NCI-H1930 (cell line): ENCODE data around the gene THRSP.
"Not testable (repeated sequence)": the region's sequence is repeated elsewhere in the genome, so short reads cannot be mapped to it uniquely, and the experiment has no call there.

Experiments
- DNase-seq, 2 experiments: peaks; one replicate each; lab custom pipeline; 2025; lab: John Stamatoyannopoulos, UW

Gene THRSP

GRCh38 chr11:78039391-78039918, 24.2 kb upstream of the THRSP start:
- no peak for DNase-seq

GRCh38 chr11:78039919-78040671, 23.6 kb upstream of the THRSP start:
- no peak for DNase-seq

DNA sequence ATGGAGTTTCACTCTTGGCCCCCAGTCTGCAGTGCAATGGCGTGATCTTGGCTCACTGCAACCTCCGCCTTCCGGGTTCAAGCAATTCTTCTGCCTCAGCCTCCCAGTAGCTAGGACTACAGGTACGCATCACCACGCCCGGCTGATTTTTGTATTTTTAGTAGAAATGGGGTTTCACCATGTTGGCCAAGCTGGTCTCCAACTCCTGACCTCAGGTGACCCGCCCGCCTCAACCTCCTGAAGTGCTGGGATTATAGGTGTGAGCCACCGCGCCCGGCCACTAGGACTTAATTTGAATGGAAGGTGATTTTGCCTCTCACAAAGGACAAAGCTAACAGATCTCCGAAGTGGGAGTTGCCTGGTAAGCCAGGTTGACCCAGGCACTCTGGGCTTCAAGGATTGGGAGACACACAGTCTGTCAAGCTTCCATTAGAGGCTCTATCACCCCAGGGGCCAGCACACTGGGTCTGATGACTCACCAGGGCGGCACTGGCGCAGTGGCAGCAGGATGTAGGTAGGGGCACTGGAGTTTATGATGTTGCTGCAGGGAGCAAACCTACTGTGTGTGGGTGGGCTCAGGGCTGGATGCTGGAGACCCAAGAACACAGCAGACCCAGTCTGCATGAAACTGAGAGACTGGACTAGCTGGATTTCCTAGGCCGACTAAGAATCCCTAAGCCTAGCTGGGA, 22.8 kb upstream of the THRSP start:
- no peak for DNase-seq

- DNase-seq = not testable (repeated sequence)
Observed at GRCh38 chr11:78041380-78041719, 22.3 kb upstream of the THRSP start.

DNA sequence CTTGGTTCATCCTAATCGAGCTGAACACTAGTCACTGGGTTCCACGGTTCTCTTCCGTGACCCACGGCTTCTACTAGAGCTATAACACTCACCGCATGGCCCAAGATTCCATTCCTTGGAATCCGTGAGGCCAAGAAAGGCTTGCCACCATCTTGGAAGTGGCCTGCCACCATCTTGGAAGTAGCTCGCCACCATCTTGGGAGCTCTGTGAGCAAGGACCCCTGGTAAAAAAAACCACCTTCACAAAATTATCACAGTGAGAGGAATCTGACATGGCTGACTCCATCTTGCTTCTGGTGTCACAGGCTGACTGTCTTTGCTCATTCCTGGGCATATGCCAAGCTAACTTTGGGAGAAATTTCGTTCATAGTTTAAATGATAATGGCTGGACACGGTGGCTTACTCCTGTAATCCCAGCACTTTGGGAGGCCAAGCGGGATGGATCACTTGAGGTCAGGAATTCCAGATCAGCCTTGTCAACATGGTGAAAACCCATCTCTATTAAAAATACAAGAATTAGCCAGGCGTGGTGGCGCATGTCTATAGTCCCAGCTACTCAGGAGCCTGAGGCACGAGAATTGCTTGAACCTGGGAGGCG, 21.7 kb upstream of the THRSP start:
- DNase-seq = no peak

- DNase-seq = no peak
Observed at GRCh38 chr11:78044706-78045105, 19.0 kb upstream of the THRSP start.

DNA sequence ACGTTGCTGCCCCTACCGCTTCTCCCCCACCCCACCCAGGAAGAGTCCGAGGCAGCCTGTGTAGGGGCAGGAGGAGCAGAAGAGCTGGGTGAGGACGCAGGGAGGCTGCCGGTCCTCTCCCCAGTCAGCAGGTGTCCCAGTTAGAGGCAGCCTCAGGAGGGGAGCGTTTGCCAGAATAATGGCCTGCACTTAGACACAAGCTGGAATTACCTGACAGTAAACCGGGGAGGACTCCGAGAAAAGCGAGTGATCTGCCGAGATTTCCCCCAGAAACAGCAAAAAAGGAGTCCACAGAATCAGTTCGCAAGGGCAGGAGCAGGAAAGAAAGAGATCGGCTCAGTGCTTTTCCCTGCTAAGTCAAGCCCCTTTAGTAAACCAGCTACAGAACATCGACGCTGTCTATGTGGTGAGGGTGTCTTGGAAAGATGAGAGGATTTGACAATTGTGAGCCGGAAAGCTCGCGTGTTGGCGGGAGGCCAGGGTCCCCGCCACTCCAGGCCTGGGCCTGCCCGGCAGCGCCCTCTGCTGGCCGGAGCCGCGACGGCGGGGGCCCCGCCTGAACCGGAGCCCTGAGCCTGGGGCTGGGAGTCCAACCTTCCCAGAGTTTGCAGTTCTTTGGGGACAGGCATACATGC, 17.7 kb upstream of the THRSP start:
- DNase-seq = peak in 1 of 2 experiments; percentile 63

GRCh38 chr11:78046486-78046854, 17.2 kb upstream of the THRSP start:
- DNase-seq = no peak

- no peak for DNase-seq
Observed at GRCh38 chr11:78048561-78048960, 15.1 kb upstream of the THRSP start.

- DNase-seq = no peak
Observed at GRCh38 chr11:78049348-78049747, 14.3 kb upstream of the THRSP start.

DNA sequence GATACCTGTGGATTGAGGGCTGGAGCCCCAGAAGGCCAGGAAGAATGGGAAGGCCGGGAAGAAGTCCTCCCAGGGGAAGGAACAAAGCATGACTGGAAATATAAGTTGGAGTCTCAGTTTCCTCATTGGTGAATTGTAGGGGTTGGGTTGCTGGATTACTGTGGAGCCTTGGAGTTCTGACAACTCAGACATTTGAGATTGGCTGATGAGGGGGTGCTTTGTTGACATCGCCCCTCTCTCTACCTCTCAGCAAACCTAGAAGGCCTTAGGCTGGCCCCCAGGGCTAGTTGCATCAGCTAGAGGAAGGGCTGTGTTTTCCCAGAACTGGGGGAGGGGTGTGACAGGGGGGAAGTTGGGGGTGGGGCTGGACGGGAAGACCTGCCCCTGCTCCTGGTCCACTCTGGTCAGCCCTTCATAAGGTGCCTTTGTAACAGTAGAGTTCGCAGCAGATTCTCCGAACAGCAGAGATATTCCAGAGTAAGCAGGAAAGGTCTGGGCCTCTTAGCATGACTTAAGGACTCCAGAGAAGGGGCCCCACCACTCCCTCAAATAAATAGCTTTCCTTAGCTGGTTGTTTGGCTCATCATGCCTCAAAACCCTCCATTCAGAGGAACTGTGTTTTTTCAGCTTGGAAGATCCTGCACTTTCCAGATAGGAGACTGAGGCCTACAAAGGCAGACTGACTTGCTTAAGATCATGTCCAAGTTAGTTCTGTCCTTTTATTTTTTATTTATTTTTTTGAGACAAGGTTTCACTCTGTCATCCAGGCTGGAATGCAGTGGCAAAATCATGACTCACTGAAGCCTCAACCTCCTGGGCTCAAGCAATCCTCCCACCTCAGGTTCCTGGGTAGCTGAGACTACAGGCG, 12.5 kb upstream of the THRSP start:
- no peak for DNase-seq

DNA sequence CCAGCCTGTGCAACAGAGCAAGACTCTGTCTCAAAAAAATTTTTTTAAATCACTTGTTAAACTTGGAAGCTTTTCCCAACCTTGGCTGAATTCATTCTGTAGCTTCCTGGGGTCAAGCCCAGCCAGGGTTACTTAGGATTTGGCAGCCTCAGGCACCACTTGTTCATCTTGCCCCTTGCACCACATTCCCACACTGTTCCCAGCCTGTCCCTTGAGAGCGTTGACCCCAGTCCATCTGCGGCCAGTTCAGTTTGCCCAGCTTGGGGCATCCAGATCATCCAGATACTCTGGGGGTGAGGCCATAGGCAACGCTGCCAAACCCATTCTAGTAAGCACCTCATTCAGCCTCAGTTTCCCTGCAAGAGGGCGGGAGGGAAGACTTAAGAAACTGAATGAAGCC, 8.7 kb upstream of the THRSP start:
- no peak for DNase-seq

GRCh38 chr11:78056093-78056492, 7.6 kb upstream of the THRSP start:
- no peak for DNase-seq

DNA sequence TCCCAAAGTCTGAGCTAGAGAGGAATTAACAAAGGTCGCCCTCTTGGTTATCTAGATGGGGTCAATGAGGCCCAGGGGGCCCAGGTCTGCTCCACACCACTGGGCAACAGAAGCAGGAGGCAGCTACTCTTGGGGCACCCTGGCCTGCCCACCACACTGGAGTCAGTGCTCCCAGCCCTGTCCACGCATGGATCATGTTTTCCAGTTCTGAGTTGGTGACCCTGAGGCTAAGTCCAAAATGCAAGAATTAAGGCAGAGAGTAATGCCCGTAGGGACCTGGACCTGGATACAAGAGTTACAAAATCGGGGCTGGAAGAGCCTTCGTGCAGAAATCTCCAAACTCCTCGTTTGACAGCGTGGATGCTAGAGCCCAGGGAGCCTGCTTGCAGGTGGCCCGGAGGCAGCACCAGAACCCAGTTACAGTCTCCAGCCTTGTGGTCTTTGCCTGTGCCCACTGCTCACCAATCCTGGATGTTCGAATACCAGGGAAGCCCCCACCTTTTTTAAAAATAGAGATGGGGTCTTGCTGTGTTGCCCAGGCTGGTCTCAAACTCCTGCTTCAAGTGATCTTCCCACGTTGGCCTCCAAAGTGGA, 6.1 kb upstream of the THRSP start:
- no peak for DNase-seq

DNA sequence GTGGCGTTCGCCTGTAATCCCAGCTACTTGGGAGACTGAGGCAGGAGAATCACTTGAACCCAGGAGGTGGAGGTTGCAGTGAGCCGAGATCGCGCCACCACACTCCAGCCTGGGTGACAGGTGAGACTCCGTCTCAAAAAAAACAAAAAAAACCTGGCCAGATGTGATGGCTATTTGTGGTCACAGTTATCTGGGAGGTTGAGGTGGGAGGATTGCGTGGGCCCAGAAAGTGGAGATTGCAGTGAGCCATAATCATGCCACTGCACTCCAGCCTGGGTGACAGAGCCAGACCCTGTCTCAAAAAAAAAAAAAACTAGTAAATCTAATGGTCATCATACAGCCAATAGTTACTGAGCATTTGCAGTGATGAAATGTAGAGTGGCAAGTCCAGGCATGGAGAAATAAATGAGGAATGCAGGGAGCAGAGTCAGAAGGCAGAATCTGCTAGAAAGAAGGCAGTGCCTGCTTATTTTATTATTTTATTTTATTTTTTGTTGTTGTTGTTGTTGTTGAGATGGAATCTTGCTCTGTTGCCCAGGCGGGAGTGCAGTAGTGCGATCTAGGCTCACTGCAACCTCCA, 3.8 kb upstream of the THRSP start:
- not testable (repeated sequence) for DNase-seq

GRCh38 chr11:78060533-78060932, 3.1 kb upstream of the THRSP start:
- no peak for DNase-seq

DNA sequence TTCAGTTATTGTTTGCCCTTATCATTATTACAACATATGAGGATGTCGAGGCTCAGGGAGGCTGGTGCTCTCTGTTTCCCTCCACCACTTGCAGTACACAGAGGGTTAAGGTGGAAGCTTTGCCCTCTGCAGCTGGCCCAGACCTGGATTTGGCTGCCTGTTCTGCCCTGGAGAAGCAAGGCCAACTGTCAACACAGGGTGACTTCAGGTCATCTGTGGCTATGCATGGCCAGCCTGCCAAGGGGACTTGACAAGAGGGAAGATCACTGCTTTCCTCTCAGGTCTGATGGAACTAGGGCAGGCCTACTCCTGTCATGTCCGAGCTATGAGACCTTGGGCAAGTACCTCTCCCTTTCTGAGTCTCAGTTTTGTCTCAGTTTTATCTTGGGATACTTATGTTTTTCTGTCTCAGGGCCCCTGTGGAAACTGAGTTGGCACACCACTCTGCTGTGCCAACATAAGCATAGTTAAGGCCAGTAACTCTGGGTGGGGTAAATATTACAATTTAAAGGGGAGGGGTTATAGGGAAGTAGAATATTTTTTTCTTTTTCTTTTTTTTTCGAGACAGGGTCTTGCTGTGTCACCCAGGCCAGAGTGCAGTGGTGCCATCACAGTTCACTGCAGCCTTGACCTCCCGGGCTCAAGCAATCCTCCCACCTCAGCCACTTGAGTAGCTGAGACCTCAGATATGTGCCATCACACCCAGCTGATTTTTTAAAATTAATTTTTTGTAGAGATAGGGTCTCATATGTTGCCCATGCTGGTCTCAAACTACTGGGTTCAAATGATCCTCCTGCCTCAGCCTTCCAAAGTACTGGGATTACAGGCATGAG, 2.4 kb upstream of the THRSP start:
- no peak for DNase-seq

DNA sequence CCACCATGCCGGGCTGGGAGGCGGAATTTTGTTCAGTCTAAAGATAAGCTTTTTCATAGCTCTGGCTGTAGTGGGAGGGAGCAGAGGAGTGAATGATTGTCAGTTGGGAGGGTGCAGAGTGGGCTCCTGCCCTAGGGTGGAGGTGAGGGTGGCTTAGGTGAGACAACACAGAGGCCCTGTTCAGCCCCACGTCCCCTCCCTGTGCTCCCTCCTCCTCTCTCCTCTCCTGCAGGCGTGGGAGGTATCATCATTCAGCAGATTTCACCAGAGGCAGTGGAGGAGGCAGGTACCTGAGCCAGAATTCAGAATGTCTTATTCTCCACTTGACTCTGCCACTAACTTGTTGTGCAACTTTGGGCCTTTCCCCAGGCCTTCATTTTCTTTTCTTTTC, 1.7 kb upstream of the THRSP start:
- DNase-seq = no peak

- no peak for DNase-seq
Observed at GRCh38 chr11:78062671-78063070, 990 bp upstream of the THRSP start.

DNA sequence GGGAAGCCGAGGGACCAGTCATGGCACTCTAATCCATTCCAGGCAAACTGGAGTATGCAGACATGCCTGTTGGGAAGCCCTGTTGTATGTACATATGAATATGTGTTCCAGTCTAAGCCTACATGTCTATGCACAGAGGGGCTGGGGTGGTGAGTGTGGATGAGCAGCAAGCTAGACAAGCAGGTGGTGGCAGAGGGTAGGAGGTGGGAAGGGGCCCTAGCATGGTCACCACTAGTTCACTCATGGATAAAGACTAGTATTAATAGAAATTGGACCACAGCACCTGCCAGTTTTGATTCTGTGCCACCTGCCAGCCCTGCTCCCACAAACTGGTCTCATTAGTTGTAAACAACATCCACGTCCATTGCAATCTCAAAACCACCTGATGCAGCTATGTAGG, 1.5 kb downstream of the THRSP start:
- no peak for DNase-seq
